GM18508 (cell line): ENCODE results near the gene SPTSSA.
A peak's percentile ranks its signal among the peaks of the same experiment; 100 is the strongest.
"Not testable (repeated sequence)": the region's sequence is repeated elsewhere in the genome, so short reads cannot be mapped to it uniquely, and the experiment has no call there.

Source experiments
- ATAC-seq: cut with Tn5 transposase; IDR thresholded peaks from one replicate; pipeline ENCODE4 v1.9.1; 2021; ENCODE audit warnings: moderate number of reproducible peaks; ENCODE audit not compliant: insufficient read depth, unreplicated experiment

SPTSSA gene, protein sequence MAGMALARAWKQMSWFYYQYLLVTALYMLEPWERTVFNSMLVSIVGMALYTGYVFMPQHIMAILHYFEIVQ

DNA sequence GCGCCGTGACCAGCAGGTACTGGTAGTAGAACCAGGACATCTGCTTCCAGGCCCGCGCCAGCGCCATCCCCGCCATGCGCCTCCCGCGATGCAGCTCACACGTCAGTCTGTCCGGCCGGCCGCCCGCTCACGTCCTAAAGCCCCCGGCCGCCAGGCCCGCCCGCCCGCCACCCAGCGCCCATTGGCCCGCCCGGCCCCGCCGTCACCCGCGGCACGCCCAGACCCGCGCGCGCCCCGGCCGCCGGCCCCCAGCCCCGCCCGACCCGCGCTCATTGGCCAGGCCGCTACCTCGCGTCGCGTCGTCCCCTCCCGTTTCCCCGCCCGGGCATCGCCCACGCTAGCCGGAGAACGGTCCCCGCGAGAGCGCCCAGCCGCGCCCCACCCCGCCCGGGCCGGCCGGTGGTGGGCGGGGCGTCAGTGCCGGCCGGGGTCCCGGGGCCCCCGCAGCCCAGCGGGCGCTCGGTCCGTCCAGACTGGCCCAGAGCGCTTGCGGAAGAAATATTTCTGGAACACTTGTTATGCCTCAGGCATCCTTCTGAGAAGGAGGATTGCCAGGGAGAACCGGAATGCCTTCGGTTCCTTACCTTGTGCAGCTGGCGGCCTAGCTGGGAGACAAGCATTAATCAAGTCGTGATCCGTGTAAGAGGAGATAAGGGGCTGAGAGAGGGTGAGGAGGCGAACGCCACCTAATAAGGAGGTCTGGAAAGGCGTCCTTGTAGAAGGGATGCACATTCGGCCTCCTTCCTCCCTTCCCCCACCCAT is at the start of gene SPTSSA:
SPTSSA (minus strand) TSS at position 109 of the 762 bp plus-strand sequence; CDS start at position 76, 33 bp downstream.
- peak; percentile 43 for ATAC-seq

DNA sequence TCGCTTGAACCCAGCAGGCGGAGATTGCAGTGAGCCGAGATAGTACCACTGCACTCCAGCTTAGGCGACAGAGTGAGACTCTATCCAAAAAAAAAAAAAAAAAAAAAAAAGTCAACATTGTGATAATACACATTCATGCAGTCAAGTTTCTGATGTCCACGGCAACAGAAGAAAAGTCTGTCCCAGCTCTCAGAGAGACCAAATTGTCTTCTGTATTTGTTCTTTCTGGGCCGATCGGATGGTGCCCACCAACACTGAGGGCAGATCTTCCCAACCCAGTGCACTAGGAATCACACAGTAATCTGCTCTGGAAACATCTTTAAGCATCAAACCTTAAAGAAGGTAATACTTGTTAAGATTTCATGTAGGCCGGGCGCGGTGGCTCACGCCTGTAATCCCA is 45.8 kb upstream of the SPTSSA start:
- ATAC-seq, result no peak

DNA sequence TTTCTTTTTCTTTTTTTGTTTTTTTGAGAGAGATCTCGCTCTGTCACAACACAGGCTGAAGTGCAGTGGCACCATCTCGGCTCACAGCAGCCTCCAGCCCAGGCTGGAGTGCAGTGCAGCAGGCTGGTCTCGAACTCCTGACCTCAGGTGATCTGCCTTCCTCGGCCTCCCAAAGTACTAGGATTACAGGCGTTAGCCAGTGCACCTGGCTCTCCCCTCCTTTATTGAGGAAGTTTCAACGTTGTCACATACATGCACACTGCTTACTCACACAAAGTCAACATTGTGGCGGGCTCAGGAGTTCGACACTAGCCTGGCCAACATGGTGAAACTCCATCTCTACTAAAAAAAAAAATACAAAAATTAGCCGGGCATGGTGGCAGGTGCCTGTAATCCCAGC is 45.4 kb upstream of the SPTSSA start:
- ATAC-seq, result no peak

DNA sequence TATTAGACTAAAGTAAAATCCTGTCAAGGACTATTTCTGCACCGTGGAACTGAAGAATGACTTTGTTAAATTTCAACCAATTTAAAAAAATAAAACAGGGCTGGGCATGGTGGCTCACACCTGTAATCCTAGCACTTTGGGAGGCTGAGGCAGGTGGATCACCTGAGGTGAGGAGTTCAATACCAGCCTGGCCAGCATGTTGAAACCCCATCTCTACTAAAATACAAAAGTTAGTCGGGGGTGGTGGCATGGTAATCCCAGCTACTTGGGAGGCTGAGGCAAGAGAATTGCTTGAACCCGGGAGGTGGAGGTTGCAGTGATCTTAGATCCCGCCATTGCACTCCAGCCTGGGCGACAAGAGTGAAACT is 43.1 kb upstream of the SPTSSA start:
- not testable (repeated sequence) for ATAC-seq

DNA sequence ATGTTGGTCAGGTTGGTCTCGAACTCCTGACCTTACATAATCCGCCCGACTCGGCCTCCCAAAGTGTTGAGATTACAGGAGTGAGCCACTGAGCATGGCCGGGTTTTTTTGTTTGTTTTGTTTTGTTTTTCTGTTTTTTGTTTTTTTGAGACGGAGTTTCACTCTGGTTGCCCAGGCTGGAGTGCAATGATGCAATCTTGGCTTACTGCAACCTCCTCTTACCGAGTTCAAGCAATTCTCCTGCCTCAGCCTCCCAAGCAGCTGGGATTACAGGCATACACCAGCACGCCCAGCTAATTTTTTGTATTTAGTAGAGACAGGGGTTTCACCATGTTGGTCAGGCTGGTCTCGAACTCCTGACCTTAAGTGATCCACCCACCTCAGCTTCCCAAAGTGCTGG is 42.0 kb upstream of the SPTSSA start:
- not testable (repeated sequence) for ATAC-seq

DNA sequence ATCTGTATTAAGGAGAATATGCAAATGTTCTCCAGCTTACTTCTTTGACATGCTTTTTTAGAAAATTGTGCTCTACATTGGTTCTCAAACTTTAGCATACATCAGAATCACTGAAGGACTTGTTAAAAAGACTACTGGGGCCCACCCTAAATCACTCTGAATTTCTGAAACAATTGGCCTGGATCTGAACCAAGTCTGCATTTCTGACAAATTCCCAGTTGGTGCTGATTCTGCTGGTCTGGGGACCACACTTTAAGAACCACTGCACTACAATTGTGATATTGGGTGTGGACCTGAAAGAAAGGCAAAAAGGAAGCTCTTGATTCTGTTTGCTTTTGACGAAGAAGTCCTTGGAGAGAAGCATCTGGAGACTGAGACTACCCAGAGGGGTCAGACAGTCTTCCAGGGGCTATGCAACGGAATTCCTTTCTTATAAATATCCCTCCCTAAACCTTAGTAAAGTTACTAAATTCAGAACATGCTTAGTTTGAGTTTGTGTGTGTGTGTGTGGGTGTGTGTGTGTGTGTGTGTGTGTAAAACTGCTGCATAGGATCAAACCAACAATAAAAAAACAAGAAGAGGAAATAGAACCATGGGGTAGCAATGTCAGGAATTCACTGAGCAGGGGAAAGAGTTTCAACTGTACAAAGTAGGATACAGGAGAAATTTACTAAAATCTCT is 40.6 kb upstream of the SPTSSA start:
- ATAC-seq, result no peak

DNA sequence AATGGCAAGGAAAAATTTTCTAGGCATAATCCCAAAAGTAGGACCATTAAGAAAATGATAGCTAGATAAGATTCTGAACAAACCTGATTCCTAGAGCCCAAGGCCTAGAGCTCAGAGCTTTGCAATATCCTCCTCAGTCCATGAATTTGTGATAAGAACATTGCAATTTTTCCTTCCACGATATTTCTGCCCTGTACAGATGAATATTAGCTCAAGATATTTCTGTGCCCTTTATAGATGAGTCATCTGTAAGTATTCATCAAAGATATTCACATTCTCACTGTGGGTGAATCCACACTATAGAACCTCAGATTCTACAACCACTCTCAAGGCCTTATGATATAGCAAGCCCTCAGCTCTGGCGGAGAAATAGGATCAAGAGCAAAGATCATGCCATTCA is 40.0 kb upstream of the SPTSSA start:
- ATAC-seq, result no peak

DNA sequence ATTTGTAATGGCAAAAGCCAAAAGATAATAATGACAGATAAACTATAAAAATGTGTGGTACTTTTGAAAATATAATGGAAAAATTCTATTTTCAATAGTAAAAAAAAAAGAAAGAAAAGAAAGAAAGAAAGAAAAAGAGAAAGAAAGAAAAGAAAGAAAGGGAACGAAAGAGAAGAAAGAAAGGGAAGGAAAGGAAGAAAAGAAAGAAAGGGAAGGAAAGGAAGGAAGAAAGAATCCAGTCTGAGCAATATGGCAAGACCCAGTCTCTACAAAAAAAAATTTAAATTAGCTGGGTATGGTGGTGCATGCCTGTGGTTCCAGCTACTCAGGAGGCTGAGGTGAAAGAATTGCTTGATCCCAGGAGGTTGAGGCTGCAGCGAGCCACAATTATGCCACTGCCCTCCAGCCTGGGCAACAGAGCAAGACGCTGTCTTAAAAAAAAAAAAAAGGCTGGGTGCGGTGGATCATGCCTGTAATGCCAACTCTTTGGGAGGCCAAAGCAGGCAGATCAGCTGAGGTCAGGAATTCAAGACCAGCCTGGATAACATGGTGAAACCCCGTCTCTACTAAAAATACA is 39.1 kb upstream of the SPTSSA start:
- ATAC-seq, result no peak

DNA sequence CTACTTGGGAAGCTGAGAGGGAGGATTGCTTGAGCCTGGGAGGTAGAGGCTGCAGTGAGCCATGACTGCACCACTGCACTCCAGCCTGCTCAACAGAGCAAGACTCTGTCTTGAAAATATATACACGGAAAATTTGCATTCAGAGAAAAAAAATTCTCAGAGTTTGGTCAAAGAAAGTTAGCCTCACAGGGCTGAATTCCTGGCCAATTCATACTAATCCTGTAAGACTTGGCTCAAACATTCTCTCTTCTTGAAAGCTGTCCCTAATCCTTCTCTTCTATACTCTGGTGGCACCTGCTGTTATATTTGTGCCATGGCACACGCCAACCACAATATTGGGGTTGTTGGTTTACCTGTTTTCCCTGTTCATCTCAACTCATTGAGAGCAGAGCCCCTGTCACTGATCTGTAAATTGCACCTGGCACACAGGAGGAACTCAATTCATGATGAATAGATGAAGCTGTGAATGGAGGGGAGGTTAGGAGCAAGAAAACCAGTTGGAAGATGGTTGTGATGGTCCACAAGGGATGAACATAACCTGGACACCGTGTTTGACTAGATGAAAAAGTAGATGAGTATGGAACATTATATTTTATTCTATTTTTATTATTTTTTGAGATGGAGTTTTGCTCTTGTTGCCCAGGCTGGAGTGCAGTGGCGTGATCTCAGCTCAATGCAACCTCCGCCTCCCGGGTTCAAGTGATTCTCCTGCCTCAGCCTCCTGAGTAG is 36.8 kb upstream of the SPTSSA start:
- ATAC-seq, result no peak

DNA sequence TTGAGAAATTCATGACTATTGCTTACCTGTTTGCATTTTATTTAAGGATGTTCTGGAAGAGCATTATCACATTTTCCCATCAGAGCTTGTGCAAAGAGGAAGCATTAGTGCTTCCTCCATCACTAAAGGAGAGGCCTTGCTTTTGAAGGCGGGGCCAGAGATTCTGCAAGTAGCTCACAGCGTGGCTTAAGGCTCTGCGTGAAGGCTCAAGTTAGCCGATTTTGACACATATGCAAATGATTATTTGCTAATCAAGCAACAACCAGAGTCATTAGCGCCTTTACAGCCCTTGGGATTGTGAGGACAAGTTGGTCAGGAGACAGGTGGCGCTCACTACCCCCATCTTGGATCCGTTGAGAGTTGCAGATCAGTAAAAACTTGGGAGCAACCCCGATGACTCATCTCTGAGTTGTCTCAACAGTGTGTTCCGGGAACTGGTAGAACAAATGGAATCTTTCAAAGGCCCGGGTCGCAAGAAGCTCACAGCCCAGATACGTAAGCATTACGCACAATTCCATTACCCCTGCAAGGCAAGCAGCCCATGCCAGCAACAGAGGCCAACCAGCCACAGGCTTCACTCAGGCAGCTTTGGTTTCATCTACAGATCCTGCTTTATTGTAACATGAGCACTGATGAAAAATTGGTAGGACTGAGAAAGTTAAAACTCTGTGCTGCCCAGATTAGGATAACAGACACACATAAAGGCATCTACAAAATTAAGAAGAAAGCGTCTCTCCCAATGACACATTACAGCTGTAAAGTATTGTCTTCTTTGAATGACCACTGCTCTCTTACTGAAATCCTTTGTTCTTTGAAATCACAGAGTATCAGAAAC is 34.9 kb upstream of the SPTSSA start:
- ATAC-seq, result no peak

DNA sequence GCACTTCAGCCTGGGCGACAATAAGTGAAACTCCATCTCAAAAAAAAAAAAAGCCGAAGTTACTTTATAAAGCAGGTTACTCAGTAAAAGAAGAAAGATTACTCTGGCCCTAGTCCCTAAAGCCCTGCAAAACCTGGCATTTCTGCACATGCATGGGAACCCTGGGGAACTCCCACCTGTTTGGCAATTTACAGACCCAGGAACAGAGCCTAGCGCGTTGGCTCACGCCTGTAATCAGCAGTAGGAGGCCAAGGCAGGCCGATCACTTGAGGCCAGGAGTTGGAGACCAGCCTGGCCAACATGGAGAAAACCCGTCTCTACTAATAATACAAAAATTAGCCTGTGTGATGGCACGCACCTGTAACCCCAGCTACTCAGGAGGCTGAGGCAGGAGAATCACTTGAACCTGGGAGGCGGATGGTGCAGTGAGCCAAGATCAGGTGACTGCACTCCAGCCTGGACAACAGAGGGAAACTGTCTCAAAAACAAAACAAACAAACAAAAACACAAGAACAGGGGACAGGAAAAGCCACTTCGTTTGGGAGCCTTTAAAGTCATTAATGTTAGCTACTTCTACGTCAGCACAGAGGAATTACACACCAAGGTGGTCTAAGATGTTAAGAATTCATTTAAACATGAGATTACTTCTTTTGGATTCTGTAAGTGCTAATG is 34.1 kb upstream of the SPTSSA start:
- ATAC-seq, result no peak

DNA sequence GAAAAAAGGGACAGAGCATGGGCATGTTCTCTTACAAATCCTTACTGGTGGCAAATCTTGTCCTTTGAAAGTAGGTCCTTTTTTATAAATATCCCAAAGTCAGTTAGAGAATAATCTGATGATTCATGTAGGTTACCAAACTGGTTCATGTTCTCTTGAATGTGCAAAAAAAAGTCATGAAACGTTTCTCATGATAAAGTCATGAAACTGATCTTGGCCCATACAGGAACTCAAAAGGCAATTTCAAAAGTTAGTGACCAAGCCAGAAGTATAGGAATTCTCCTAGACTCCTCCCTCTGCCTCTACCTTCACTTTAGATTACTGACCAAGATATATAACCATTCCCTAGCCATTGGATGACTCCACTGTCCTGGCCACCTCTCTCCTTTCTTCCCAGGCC is 27.3 kb upstream of the SPTSSA start:
- ATAC-seq, result no peak

DNA sequence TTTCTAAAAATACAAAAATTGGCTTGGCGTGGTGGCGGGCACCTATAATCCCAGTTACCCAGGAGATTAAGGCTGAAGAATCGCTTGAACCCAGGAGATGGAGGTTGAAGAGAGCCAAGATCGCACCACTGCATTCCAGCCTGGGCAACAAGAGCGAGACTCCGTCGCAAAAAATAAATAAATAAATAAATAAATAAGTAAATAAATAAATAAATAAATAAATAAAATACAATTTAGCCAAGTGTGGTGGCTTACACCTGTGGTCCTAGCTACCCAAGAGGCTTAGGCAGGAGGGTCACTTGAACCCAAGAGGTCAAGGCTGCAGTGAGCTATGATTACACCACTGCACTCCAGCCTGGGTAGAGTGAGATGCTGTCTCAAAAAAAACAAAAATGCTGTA is 26.5 kb upstream of the SPTSSA start:
- no peak for ATAC-seq

DNA sequence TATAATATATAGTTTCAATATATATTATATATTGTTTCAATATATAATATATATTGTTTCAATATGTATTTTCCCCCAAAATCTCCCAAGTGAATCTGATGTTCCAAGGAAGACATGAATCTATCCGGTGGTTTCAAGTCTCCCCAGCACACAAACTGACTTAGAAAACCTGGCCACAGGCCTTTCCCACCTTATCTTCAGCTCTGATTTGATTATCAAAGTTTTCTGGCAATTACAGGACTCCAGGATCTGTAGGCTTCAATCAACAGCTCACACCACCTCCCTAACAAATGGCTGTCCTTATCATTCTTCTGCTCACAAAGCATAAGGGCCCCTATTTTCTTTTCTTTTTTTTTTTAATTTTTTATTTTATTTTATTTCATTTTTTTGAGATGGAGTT is 22.7 kb upstream of the SPTSSA start:
- no peak for ATAC-seq

DNA sequence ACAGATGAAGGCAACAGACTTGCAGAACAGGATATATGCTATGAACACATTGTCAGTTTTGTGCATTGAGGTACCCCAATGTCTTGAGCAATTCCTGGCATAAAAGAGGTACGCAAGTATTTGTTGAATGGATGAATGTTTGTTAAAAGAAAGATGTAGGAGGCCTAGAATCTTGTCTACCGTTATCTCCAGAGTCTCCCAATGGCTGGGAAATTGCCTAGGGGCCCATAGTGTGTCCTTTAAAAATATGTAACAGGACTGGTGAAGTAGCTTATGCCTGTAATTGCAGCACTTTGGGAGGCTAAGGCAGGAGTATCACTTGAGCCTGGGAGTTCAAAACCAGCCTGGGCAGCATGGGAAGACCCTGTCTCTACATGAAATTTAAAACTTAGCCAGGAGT is 20.4 kb upstream of the SPTSSA start:
- ATAC-seq, result no peak

DNA sequence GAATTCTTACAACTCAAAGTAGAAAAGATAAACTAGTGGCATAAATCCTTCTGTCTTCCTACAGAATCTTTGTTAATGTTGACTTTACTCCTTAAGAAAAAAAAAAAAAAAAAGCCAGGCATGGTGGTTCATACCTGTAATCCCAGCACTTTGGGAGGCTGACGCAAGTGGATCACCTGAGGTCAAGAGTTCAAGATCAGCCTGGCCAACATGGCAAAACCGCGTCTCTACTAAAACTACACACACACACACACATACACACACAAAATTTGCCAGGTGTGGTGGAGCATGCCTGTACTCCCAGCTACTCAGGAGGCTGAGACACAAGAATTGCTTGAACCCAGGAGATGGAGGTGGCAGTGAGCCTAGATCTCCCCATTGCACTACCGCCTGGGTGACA is 17.7 kb upstream of the SPTSSA start:
- ATAC-seq, result no peak

DNA sequence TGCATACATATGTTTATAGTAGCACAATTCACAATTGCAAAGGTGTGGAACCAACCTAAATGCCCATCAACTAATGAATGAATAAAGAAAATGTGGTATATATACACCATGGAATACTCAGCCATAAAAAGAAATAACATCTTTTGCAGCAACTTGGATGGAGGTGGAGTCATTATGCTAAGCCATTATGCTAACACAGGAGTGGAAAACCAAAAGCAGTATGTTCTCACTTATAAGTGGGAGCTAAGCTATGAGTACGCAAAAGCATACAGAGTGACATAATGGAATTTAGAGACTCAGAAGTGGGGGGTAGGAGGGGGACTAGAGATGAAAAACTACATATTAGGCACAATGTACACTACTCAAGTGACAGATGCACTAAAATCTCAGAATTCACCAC is 16.2 kb upstream of the SPTSSA start:
- ATAC-seq, result no peak

DNA sequence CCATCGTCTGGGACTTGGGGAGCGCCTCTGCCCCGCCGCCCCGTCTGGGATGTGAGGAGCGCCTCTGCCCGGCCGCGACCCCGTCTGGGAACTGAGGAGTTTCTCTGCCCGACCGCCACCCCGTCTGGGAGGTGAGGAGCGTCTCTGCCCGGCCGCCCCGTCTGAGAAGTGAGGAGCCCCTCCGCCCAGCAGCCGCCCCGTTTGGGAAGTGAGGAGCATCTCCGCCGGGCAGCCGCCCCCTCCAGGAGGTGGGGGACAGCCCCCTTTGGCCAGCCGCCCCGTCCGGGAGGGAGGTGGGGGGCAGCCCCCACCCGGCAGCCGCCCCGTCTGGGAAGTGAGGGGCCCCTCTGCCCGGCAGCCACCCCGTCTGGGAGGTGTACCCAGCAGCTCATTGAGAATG is 14.0 kb upstream of the SPTSSA start:
- not testable (repeated sequence) for ATAC-seq

DNA sequence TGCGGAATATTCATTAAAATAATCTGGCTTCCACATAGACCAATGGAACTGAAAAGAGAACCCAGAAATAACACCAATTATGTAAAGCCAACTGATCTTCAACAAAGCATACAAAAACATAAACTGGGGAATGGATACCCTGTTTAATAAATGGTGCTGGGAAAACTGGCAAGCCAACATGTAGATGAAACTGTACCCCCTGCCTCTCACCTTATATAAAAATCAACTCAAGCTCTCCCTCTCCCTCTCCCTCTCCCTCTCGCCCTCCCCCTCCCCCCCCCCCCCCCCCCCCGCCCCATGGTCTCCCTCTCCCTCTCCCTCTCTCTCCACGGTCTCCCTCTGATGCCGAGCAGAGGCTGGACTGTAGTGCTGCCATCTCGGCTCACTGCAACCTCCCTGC is 13.1 kb upstream of the SPTSSA start:
- ATAC-seq, result no peak
